Body of pancreas (tissue), 4 donors: ENCODE data around the gene NRGN. TPM values are rescaled to one million over a fixed set of nuclear protein-coding genes. Genes with fewer than 3 reads are reported as not detected.
A peak's percentile ranks its signal among the peaks of the same experiment; 100 is the strongest.

Experiments used
- ATAC-seq: fragments of 150-250 bp; one replicate; pipeline ENCODE4 v1.9.1; 2016
- DNase-seq, 4 donors: peaks; one replicate each; pipeline ENCODE4 v3.0.0-alpha.2; 2019
- H3K27ac ChIP-seq, 4 donors: fragments of 200-600 bp; sonication (generic); 1 replicate in 3 of 4; 2 replicates in 1 of 4; pipeline versions ENCODE4 v1.5.1 to v1.6.1; 2016 to 2019; ENCODE audit warnings: mild to moderate bottlenecking in 1 of 4, mixed read lengths in 1 of 4, moderate library complexity in 1 of 4
- H3K27me3 ChIP-seq, 2 donors: fragments of 200-600 bp; sonication (generic); one replicate each; pipeline ENCODE4 v1.6.0; 2016; ENCODE audit warnings: mild to moderate bottlenecking in 1 of 2
- H3K36me3 ChIP-seq, 2 donors: fragments of 200-600 bp; sonication (generic); replicated peaks in 1 of 2; 2 replicates each; pipeline ENCODE4 v1.5.1; 2016; ENCODE audit warnings: low read depth in 2 of 2; ENCODE audit not compliant: insufficient read depth in 1 of 2
- H3K4me1 ChIP-seq: fragments of 200-600 bp; sonication (generic); one replicate; pipeline ENCODE4 v1.6.0; 2016
- H3K4me3 ChIP-seq, 2 donors: fragments of 200-600 bp; sonication (generic); 1 replicate in 1 of 2; 2 replicates in 1 of 2; pipeline ENCODE4 v1.5.1; 2016 to 2019
- H3K9me3 ChIP-seq, 3 donors: fragments of 200-600 bp; sonication (generic); 1 replicate in 2 of 3; 2 replicates in 1 of 3; pipeline ENCODE4 v1.5.1; 2016
- POLR2A ChIP-seq, 3 donors: fragments of 450-650 bp; IDR thresholded peaks; one replicate each; pipeline ENCODE4 v1.6.1; 2016; ENCODE audit warnings: antibody characterized with exemption in 3 of 3, mild to moderate bottlenecking in 2 of 3
- WGBS, 2 donors: methylation state at CpG; one replicate each; pipeline ENCODE4 v1.1.5; 2017; 5-methylcytosine and 5-hydroxymethylcytosine counted together
- intact Hi-C: fragments of 100-400 bp; cut with DNase I; formaldehyde crosslinking; loops from one replicate; pipeline ENCODE4 v1.15.1; 2023
- total RNA-seq, 2 donors: library from RNA; depleted of rRNA; stranded (reverse); fragments of >200 nt; gene quantifications; one replicate each; pipeline ENCODE4 v1.1.0, GENCODE V29; 2016
- TF ChIP-seq, protein P1 (sequence below), 7 experiments: fragments of 450-650 bp in 4 of 7; fragments of 200-600 bp in 3 of 7; sonication (generic) in 3 of 7; IDR thresholded peaks; one replicate each; pipeline ENCODE4 v1.5.1; 2016 to 2019; ENCODE audit warnings: antibody characterized with exemption in 7 of 7

Gene NRGN
- total RNA-seq, 2 donors from 2014 or later: not detected

DNA sequence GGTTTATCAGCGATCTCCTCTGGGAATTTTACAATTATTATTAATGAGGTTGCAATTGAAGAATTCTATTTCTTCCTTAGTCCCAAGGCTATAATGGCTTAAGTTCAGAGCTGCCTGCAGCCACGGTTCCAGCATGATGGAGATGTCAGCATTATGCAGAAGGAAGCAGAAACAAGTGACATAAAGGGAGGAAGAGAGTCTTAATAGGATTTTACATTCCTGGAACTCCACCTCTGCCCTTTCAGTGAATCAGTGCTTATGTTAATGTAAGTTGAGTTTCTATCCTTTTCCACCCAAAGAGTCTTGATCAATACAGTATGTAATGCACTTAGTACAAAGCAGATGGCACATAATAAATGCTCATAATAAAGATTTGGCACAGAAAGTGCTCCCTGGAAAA, 11.6 kb upstream of the NRGN start:
- 72 to 82% methylated on average over 2 of the region's 2 CpGs for WGBS, 2 donors
- DNase-seq: no peak
- TF ChIP-seq, protein P1, sequence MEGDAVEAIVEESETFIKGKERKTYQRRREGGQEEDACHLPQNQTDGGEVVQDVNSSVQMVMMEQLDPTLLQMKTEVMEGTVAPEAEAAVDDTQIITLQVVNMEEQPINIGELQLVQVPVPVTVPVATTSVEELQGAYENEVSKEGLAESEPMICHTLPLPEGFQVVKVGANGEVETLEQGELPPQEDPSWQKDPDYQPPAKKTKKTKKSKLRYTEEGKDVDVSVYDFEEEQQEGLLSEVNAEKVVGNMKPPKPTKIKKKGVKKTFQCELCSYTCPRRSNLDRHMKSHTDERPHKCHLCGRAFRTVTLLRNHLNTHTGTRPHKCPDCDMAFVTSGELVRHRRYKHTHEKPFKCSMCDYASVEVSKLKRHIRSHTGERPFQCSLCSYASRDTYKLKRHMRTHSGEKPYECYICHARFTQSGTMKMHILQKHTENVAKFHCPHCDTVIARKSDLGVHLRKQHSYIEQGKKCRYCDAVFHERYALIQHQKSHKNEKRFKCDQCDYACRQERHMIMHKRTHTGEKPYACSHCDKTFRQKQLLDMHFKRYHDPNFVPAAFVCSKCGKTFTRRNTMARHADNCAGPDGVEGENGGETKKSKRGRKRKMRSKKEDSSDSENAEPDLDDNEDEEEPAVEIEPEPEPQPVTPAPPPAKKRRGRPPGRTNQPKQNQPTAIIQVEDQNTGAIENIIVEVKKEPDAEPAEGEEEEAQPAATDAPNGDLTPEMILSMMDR (IDR thresholded peaks at IDR 0.05): no peak
- Histone ChIP-seq H3K36me3 (no peaks in the 10 kb centered on the region), H3K9me3 (no peaks in the 10 kb centered on the region), H3K4me3 (no peak overlapping the region), H3K27ac (no peak overlapping the region), H3K27me3 (no peaks in the 10 kb centered on the region), H3K4me1 (peaks cover 10% of the 10 kb centered on the region)
- ATAC-seq: no peak
- intact Hi-C loops: no loop called here

DNA sequence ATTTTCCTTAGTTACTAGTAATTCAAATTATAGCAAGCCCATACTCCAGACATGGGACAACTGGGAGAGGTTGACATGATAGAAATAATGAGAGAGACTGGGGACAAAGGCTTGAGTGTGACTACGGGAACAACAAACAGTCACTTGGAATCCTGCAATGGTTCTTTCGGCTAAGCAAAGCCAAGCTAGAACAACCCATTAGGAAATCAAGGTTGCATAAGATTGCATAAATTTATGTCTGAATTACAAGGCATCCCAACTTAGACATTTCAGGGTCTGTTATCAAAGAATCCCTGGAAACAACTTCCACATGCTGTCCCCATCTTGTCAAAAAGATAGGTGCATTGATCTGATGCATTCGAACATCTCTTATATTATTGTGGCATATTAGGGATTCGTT, 10.2 kb upstream of the NRGN start:
- no peaks in the 10 kb centered on the region for H3K9me3 ChIP-seq
- WGBS, 2 donors: 79 to 87% methylated on average over 4 of the region's 4 CpGs
- peaks cover 10% of the 10 kb centered on the region for H3K4me1 ChIP-seq
- no peak overlapping the region for H3K27ac ChIP-seq
- no peaks in the 10 kb centered on the region for H3K36me3 ChIP-seq
- DNase-seq (no peak), ATAC-seq (no peak)
- no peaks in the 10 kb centered on the region for H3K27me3 ChIP-seq
- TF ChIP-seq, protein P1 (IDR thresholded peaks at IDR 0.05): no peak
- TF ChIP-seq POLR2A (IDR thresholded peaks at IDR 0.05): no peak
- no peak overlapping the region for H3K4me3 ChIP-seq
- intact Hi-C loops: no loop called here

DNA sequence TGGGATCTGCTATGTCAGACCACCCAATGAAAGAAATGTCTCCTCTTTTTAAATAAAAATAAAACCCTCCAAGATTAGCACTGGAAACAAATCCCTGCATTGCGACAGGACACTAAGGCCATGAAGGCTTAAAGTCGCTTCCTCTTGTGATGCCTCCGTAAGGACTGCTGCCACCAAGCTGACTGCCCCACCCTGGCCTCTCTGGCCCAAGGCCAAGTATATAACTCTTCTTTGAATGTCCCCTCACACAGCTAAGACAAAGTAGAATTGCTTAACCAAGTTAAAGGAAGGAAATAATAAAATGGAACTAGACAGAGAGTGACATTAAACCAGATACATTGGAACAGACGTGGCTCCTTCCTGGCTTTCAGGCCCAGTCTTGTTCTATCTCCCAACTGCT, 7.5 kb upstream of the NRGN start:
- intact Hi-C loops: no loop called here
- no peak overlapping the region for H3K4me3 ChIP-seq
- TF ChIP-seq POLR2A (IDR thresholded peaks at IDR 0.05): no peak
- TF ChIP-seq, protein P1 (IDR thresholded peaks at IDR 0.05): no peak
- no peaks in the 10 kb centered on the region for H3K36me3 ChIP-seq
- DNase-seq (peak in 1 of 4 donors; percentile 53), ATAC-seq (no peak)
- H3K27ac ChIP-seq: no peak overlapping the region
- H3K4me1 ChIP-seq: no peaks in the 10 kb centered on the region
- H3K9me3 ChIP-seq: no peaks in the 10 kb centered on the region
- H3K27me3 ChIP-seq: no peaks in the 10 kb centered on the region
- WGBS, 2 donors: 76 to 82% methylated on average over 4 of the region's 4 CpGs

DNA sequence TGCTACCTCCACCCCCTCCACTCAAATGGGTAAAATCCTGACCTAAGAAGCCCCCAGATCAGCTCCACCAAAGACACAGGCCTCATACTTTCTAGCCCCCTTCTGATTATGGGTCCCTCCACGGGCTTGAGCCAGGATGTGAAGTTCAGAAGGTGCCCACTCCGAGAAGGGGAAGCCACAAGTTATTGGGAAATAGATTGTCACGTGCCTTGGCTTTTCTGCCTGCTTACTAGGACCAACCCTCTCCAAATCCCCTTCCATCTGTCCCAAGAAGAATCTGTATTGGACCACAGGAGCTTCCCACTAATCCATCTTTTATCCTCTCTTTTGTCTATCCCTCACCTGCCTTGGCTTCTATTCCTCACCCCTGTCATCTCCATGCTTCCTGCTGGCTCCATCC, 3.0 kb upstream of the NRGN start:
- DNase-seq: no peak
- Histone ChIP-seq H3K9me3 (no peaks in the 10 kb centered on the region), H3K27me3 (peaks cover 0 to 7% of the 10 kb centered on the region in 2 donors), H3K4me1 (peaks cover 17% of the 10 kb centered on the region), H3K36me3 (no peaks in the 10 kb centered on the region), H3K27ac (no peak overlapping the region), H3K4me3 (no peak overlapping the region)
- intact Hi-C loops: no loop called here
- ATAC-seq: no peak
- WGBS, 2 donors: 55 to 57% methylated on average over 3 of the region's 3 CpGs
- TF ChIP-seq, protein P1 (IDR thresholded peaks at IDR 0.05): no peak
- TF ChIP-seq POLR2A (IDR thresholded peaks at IDR 0.05): no peak

DNA sequence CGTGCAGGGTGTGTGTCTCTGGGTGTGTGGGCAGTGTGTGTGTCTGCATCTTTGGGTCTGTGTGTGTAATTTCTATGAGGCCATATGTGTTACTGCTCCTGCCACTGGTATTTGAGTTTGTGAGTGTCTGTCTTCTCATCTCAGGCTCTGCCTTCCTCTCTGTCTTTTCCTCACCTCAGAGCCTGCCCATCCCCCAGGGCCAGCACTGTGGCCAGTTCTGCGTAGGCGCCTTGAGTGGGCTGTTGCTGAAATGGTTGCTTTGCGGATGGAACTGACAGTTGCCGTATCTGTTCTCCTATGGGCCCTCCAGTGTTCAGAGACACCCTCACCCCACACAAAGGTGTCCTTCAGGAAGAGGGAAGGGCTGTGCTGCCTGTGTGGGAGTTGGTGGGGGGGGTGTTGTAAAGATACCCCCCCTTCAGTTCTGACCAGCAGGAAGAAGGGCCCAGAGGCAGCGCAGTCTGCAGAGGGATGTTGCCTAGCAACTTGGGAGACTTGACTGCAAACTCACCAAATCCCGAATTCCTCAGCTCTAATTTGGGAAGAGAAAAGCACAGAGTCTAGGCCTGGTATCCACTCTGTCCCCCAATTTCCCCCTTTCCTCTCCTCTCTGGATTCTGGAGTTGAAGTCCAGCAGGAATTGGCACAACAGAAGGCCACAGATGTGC, 2.0 kb upstream of the NRGN start:
- no peak for ATAC-seq
- no peak for DNase-seq
- H3K4me3 ChIP-seq: no peak overlapping the region
- H3K36me3 ChIP-seq: no peaks in the 10 kb centered on the region
- peaks cover 17% of the 10 kb centered on the region for H3K4me1 ChIP-seq
- 74 to 82% methylated on average over 4 to 6 of the region's 7 CpGs for WGBS, 2 donors
- intact Hi-C loops: no loop called here
- no peaks in the 10 kb centered on the region for H3K9me3 ChIP-seq
- H3K27me3 ChIP-seq: peaks cover 0 to 7% of the 10 kb centered on the region in 2 donors
- H3K27ac ChIP-seq: no peak overlapping the region
- TF ChIP-seq, protein P1 (IDR thresholded peaks at IDR 0.05): no peak
- no peak for TF ChIP-seq POLR2A (IDR thresholded peaks at IDR 0.05)
